LoVo (cell line): Measurements from ENCODE around the gene GMDS.

ENCODE experiments used
- DNase-seq: peaks from one replicate; pipeline ENCODE4 v3.0.0-alpha.2; 2016; ENCODE audit warnings: low spot score

GMDS gene

DNA sequence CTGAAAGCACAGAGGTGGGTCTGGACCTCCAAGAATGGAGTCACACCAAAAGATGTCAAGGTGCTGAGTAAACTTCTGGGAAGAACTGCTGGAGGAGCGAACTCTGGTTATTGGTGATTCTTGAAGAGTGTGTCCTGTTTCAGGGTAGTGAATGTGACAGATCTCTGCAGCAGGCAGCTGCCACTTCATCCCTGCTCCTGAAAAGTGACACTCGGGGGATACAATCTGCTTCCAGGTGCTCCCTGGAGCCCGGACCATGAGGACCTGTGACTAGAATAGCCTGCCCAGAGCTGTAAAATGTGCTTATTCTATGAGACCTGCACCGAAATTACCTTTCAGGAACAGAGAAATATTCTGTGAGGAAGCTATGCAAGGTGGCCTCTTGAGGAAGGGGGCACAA lies 444.6 kb downstream of the GMDS start:
- DNase-seq = no peak

DNA sequence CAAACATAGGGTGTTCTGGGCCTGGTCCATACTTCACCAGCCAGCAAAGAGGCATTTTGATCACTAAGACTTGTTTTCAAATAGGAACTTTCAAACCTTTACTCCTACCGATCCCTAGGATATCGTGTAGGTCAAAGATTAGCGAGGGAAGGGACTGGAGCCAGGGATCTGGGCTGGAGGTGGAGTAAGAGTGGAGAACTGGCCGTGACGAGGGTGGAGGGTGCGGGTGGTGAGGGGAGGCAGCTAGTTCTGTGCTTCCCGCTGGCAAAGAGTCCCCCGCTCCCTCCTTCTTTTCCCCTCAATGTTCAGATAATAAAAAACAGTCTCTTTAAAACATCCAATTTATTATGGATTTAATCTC lies 446.5 kb downstream of the GMDS start:
- no peak for DNase-seq

DNA sequence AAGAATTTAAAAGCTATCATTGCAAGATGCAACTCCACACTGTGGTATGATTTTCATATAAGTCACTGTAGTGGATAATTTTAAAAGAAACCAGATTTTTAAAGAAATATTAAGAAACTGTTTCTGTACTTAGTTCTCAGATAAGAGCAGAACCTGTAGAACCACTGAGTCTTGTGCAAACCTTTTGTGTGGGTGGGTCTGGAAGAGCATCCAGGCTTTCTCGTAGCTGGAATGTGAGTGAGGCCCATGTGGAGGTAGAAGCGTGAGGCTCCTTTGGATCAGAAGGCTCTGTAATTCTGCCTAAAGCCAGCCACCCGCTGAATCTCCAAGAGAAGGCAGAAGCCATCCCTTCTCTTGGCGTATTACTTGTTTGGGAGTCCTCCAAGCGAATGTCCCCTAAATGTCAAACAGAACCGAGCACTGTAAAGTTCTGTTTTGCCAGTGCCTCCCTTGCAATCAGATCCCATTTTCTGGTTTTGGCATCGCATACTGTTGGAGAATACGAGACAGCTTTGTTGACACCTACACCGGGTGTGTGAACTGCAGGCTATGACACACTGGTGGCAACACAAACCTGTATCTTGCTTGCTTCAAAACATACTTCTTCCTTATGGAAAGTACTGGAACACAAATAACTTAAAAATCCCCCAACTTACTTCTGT lies 447.0 kb downstream of the GMDS start:
- no peak for DNase-seq

DNA sequence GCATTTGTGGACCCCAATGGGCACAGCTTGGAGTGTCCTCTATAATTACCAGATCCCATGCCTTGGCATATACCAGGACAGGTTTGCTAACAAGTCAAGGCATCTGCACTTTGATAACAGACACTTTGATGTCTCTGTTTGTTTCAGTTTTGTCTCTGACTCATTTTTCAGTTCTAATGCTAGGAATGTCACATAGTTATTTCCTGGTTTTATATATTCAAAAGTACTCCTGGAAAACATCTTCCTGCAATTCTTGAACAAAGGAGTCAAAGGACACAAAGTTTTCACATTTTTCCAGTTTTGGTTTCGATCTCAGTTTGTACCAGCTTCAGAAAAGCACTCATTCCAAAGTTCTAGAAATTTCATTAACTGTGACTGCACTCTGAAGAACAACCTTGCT lies 447.6 kb downstream of the GMDS start:
- peak; percentile 52 for DNase-seq

DNA sequence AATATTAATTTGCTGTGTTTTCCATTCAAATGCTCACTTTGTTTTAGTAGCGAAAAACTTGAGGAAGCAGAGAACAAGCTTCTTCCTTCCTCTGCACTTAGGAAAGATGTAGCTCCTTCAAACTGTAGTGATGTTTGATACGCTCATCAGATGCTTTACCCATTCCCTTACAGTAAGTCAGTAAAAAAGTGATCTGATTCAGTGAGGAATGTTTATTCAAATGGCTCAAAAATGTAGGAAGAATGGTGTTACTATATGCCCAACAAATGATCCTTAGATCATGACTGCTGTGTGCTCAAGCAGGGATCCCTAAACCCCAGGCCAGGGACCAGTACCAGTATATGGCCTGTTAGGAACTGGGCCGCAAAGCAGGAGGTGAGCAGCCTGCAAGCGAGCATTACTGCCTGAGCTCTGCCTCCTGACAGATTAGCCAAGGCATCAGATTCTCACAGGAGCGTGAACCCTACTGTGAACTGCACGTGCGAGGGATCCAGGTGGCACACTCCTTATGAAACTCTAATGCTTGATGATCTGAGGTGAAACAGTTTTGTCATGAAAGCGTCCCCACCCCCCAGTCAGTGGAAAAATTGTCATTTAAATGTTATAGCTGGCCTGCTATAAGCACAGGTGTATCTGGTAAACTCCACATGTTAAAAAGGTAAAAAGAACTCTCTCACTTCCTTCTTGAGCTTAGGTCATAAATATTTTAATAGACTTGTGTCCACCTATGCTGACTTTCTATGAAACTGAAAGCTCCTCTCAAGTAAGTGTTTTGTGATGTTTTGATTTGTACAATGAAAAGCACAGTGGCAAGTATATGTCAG lies 448.5 kb downstream of the GMDS start:
- no peak for DNase-seq

- no peak for DNase-seq
Observed at GRCh38 chr6:1795910-1796309, 449.5 kb downstream of the GMDS start.

DNA sequence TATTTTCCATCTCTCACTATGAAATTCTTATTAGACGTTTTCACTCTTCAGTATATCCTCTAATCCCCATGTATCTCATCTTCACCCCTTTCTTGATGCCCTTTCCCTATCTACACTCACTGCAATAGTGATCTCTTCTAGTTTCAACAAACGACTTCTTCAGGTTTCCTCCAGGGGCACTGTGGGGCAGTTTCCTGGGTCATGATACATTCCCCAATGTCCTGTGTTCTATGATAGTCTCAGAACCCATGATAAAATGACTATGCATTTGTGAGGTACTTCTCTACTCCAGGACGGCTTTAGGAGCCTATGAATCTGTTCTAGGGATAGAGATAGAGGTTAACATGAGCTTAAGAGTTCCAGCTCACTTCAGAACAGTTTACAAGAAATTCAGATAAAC lies 452.4 kb downstream of the GMDS start:
- DNase-seq = peak; percentile 43

- no peak for DNase-seq
Observed at GRCh38 chr6:1790684-1791083, 454.7 kb downstream of the GMDS start.

DNA sequence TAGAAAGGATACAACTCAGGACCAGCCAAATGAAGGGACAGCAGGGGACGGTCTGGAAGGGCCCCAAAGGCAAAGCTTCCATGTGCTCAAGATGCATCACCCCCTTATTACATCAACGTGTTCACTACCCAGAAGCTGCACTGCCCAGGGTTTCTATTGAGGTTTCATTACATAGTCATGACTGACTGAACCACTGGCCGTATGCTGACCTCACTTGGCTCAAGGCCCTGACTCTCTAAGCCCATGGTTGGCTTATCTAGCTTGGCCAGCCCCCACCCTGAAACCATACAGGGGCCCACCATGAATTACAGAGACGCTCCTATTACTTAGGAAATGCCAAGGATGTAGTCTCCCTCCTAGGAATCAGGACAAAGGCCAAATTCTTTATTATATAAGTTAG lies 456.3 kb downstream of the GMDS start:
- no peak for DNase-seq

- DNase-seq = no peak
Observed at GRCh38 chr6:1787894-1788293, 457.5 kb downstream of the GMDS start.

DNA sequence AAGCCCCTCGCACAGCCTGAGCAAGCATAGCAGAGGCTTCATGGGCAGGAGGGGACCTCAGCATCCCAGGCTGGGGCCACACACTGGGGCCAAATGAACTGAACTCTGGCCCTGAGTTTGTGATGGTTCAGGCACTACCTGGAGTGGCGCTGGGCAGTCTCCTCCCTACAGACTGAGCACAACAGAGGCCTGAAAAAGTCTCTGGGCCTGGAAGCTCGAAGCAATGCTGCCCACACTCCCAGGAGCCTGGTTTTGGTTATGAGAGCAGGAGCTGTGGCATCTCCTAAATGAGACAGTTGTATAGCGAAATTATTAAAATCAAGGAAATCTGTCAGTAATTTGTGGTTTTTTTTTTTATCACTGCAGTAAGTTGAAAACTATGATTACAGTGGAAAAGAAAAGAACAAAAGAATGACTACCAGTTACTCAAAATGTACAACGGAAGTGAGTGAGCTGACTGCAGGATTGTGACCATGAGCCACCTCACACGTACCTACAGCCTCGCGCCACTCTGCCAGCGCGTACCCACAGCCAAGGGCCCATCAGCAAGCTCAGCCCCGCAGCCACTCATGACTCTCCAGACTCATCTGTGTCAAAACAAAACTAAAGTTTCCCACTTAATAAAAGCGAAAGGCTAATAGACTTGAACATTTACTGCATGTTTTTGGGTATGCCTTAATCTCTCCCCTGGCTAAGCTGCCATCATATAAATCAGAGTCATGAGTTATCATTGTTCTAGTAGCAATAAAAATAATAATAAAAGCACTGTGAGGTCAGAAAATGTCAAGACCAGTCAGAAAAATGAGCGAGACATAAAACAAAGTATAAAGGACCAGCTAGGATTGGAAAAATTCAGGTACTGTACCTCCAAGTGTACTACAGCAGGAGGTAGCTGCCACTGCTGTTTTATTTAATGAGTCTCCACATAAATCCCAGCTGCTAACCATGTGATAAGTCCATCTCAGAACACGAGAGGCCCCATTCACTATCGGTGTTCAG lies 458.7 kb downstream of the GMDS start:
- DNase-seq = no peak

GRCh38 chr6:1784422-1784884 lies 461.0 kb downstream of the GMDS start:
- DNase-seq = no peak

- no peak for DNase-seq
Observed at GRCh38 chr6:1781817-1782184, 463.6 kb downstream of the GMDS start.

GRCh38 chr6:1781152-1781816 lies 464.1 kb downstream of the GMDS start:
- DNase-seq = no peak

DNA sequence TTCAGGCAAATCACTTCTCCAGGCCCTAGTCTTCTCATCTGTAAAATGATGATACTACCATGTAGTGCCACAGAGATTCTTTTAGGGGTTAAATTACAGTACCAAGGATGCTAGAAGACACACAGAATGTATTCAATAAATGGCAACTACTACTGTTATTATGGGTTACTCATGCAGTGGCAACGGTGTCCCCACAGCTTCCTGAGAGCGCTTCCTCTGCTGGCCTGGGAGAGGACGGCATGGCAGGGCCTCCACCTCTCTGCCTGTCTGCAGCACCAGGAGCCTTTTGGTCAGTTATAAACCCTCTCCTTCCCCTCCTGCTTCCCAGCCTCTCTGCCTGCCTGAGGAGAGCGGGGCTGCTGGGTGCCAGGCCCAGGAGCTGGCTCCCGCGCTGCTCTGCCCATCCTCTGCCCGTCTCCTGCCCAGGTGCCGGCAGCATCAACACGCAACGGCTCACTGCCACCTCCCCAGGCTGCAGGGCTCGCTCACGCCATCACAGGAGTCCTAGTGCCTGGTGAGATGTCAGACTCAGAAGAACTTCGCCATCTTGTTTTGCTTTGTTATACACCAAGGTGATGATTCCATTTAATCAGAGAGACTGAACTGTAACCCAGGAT lies 465.0 kb downstream of the GMDS start:
- no peak for DNase-seq

- DNase-seq = no peak
Observed at GRCh38 chr6:1778686-1779235, 466.6 kb downstream of the GMDS start.

DNA sequence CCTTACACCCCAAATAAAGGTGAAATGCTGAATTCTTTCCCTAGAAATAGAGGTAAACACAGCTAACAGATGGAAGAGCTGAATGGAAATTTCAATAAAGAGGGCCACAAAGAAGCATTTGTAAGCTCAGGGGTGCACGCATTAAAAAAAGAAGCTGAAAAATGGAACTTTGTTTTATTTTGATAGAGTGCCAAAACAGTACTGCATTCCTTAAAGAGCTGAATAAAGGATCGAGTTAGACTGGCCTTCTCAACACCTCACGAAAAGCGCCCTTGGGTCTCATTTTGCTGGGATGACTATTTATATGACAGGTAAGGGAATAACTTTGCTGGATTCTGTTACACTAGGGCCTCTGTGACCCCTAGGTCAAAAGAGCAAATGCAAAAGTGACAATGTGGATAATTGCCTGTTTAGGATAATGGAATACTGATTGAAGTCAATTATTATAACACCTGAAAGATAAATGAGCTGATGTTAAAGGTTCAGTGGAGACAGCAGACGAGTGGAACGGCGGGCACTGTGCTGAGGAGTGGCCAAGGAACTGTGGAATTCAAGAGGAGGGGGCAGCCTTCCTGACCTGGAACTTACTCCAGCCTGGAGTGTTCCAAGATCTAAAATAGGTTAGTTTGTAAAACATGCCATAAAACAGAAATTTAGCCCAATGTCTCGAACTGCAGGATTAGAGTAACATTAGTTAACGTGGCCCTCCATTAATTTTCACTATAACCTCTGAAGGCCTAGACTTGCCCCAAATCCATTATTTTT lies 467.3 kb downstream of the GMDS start:
- no peak for DNase-seq

DNA sequence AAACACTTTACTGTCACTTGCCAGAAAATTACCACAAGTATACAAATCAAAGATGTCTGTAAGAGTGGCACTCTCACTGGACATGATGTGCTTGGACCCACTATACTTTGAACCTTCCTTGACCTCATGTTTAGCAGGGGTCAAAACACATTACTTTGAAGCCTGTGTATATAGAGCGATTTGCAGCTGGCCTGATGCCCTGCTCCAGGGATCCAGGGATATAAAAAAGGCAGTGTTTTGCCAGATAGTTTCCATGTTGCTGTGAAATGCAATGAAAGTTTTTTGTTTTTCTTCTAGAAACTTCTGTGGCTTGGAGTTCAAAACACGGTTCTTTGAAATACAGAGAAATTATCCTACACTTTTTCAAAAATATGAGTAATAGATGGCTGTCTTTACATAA lies 470.0 kb downstream of the GMDS start:
- DNase-seq = no peak

- DNase-seq = no peak
Observed at GRCh38 chr6:1774226-1774915, 471.0 kb downstream of the GMDS start.

- no peak for DNase-seq
Observed at GRCh38 chr6:1773700-1774099, 471.7 kb downstream of the GMDS start.
